NCI-H510A treated with DMSO at 0.1 percent for 48 hours (cell line): ENCODE results near the gene PLVAP.

Source experiments
- DNase-seq: peaks from one replicate; lab custom pipeline; 2025; lab: John Stamatoyannopoulos, UW

The PLVAP gene

GRCh38 chr19:17333611-17334413, 43.3 kb downstream of the PLVAP start:
- DNase-seq = peak; percentile 25

GRCh38 chr19:17332677-17333581, 44.2 kb downstream of the PLVAP start:
- peak; percentile 8 for DNase-seq

- DNase-seq = no peak
These were observed 44.8 kb downstream of the PLVAP start for GRCh38 chr19:17332360-17332676.

GRCh38 chr19:17331045-17331558, 46.0 kb downstream of the PLVAP start:
- no peak for DNase-seq

- DNase-seq = no peak
These were observed 46.7 kb downstream of the PLVAP start for GRCh38 chr19:17330262-17331044.

GRCh38 chr19:17329366-17330261, 47.5 kb downstream of the PLVAP start:
- no peak for DNase-seq

- no peak for DNase-seq
These were observed 48.4 kb downstream of the PLVAP start for GRCh38 chr19:17328517-17329365.

- DNase-seq = no peak
These were observed 49.3 kb downstream of the PLVAP start for GRCh38 chr19:17327654-17328516.

GRCh38 chr19:17327068-17327653, 50.0 kb downstream of the PLVAP start:
- no peak for DNase-seq

GRCh38 chr19:17326595-17326966, 50.6 kb downstream of the PLVAP start:
- no peak for DNase-seq

GRCh38 chr19:17325881-17326594, 51.1 kb downstream of the PLVAP start:
- no peak for DNase-seq

GRCh38 chr19:17325133-17325532, 52.0 kb downstream of the PLVAP start:
- DNase-seq = no peak

- no peak for DNase-seq
These were observed 52.6 kb downstream of the PLVAP start for GRCh38 chr19:17324357-17325114.

GRCh38 chr19:17323964-17324332, 53.2 kb downstream of the PLVAP start:
- DNase-seq = no peak

GRCh38 chr19:17323300-17323963, 53.7 kb downstream of the PLVAP start:
- DNase-seq = no peak

GRCh38 chr19:17322854-17323253, 54.3 kb downstream of the PLVAP start:
- DNase-seq = no peak
